ENCODE measurements around the gene NR1D2.

NR1D2 gene

DNA sequence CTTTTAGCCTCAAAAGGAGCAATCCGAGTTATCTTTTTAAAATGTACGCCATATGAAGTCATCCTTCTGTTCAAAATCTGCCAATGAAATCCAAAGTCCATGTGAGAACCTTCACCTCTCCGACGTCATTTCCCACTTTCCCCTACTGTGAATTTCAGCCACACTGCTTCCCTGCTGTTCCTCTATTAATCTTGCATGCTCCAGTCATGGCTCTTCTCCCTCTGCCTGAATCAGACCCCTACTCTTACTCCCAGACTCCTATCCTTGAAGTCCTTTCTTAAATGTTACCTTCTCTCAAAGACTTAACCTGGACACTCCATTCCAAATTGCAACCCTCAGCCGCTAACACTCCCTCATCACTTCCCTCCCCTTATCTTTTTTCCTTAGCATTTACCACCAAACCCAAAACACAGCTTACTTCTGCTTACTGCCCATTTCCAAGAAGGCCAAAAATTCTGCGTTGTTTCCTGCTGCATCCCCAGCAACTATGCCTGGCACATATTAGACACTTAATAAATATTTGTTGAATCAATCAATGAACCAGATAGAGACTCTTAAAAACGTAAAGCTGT, 29.5 kb upstream of the NR1D2 start:
- Histone ChIP-seq H3K9me3 (ENCODE audit: control insufficient read depth, insufficient read depth, low read depth, low read length) (no peaks in the 10 kb centered on the region), H3K4me1 (ENCODE audit: control insufficient read depth, insufficient read depth, low read length) (peaks cover 7% of the 10 kb centered on the region), H3K4me3 (ENCODE audit: low read depth, low read length) (peak overlapping the region; percentile 100), H3K27ac (ENCODE audit: extremely low read depth, low read depth, low read length) (no peak overlapping the region), H3K36me3 (ENCODE audit: control insufficient read depth in 2 of 2, insufficient read depth in 1 of 2, low read length in 2 of 2) (peaks cover 6 to 39% of the 10 kb centered on the region in 2 experiments; a peak in 1 of 3 replicates)
- POLR2A ChIA-PET = interaction anchor here (1.5 to 2.1 kb wide), 3 partner anchors 25 to 713 kb away, joined by 3 to 16 read pairs (median 8); partner anchors contain the start of gene UBE2E2
- CTCF ChIA-PET = interaction anchor here (0.7 kb wide), 1 partner anchor 479 kb away, joined by 3 read pairs; no protein-coding TSS in a partner anchor
- TF ChIP-seq MZF1 (tag by site-specific recombination; IDR thresholded peaks at IDR 0.05; ENCODE audit: borderline replicate concordance) = no peak
- TF ChIP-seq, protein P1, sequence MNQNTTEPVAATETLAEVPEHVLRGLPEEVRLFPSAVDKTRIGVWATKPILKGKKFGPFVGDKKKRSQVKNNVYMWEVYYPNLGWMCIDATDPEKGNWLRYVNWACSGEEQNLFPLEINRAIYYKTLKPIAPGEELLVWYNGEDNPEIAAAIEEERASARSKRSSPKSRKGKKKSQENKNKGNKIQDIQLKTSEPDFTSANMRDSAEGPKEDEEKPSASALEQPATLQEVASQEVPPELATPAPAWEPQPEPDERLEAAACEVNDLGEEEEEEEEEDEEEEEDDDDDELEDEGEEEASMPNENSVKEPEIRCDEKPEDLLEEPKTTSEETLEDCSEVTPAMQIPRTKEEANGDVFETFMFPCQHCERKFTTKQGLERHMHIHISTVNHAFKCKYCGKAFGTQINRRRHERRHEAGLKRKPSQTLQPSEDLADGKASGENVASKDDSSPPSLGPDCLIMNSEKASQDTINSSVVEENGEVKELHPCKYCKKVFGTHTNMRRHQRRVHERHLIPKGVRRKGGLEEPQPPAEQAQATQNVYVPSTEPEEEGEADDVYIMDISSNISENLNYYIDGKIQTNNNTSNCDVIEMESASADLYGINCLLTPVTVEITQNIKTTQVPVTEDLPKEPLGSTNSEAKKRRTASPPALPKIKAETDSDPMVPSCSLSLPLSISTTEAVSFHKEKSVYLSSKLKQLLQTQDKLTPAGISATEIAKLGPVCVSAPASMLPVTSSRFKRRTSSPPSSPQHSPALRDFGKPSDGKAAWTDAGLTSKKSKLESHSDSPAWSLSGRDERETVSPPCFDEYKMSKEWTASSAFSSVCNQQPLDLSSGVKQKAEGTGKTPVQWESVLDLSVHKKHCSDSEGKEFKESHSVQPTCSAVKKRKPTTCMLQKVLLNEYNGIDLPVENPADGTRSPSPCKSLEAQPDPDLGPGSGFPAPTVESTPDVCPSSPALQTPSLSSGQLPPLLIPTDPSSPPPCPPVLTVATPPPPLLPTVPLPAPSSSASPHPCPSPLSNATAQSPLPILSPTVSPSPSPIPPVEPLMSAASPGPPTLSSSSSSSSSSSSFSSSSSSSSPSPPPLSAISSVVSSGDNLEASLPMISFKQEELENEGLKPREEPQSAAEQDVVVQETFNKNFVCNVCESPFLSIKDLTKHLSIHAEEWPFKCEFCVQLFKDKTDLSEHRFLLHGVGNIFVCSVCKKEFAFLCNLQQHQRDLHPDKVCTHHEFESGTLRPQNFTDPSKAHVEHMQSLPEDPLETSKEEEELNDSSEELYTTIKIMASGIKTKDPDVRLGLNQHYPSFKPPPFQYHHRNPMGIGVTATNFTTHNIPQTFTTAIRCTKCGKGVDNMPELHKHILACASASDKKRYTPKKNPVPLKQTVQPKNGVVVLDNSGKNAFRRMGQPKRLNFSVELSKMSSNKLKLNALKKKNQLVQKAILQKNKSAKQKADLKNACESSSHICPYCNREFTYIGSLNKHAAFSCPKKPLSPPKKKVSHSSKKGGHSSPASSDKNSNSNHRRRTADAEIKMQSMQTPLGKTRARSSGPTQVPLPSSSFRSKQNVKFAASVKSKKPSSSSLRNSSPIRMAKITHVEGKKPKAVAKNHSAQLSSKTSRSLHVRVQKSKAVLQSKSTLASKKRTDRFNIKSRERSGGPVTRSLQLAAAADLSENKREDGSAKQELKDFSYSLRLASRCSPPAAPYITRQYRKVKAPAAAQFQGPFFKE (tag by site-specific recombination; IDR thresholded peaks at IDR 0.05; ENCODE audit: borderline replicate concordance) = no peak
- TF ChIP-seq, protein P2, sequence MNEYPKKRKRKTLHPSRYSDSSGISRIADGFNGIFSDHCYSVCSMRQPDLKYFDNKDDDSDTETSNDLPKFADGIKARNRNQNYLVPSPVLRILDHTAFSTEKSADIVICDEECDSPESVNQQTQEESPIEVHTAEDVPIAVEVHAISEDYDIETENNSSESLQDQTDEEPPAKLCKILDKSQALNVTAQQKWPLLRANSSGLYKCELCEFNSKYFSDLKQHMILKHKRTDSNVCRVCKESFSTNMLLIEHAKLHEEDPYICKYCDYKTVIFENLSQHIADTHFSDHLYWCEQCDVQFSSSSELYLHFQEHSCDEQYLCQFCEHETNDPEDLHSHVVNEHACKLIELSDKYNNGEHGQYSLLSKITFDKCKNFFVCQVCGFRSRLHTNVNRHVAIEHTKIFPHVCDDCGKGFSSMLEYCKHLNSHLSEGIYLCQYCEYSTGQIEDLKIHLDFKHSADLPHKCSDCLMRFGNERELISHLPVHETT (tag by site-specific recombination; IDR thresholded peaks at IDR 0.05) = 0 out of 2 replicates have a peak, but pooled peaks have one; percentile 60
- TF ChIP-seq ZSCAN23 (tag by site-specific recombination; IDR thresholded peaks at IDR 0.05) = peak; percentile 67; the same call in 1 of the 2 replicates
- no peak for TF ChIP-seq ZNF132 (tag by site-specific recombination; IDR thresholded peaks at IDR 0.05; ENCODE audit: borderline replicate concordance)
- peak; percentile 99 for TF ChIP-seq ZBTB20 (tag by site-specific recombination; IDR thresholded peaks at IDR 0.05)
- TF ChIP-seq ZIC2 (tag by site-specific recombination; IDR thresholded peaks at IDR 0.05) = peak; percentile 89
- TF ChIP-seq GLIS1 (tag by site-specific recombination; IDR thresholded peaks at IDR 0.05) = peak; percentile 62
- TF ChIP-seq ZNF311 (tag by site-specific recombination; IDR thresholded peaks at IDR 0.05; ENCODE audit: borderline replicate concordance) = peak; percentile 17; the same call in 1 of the 2 replicates
- TF ChIP-seq GFI1B (tag by site-specific recombination; IDR thresholded peaks at IDR 0.05) = peak; percentile 3; the same call in 1 of the 2 replicates
- TF ChIP-seq, protein P3, sequence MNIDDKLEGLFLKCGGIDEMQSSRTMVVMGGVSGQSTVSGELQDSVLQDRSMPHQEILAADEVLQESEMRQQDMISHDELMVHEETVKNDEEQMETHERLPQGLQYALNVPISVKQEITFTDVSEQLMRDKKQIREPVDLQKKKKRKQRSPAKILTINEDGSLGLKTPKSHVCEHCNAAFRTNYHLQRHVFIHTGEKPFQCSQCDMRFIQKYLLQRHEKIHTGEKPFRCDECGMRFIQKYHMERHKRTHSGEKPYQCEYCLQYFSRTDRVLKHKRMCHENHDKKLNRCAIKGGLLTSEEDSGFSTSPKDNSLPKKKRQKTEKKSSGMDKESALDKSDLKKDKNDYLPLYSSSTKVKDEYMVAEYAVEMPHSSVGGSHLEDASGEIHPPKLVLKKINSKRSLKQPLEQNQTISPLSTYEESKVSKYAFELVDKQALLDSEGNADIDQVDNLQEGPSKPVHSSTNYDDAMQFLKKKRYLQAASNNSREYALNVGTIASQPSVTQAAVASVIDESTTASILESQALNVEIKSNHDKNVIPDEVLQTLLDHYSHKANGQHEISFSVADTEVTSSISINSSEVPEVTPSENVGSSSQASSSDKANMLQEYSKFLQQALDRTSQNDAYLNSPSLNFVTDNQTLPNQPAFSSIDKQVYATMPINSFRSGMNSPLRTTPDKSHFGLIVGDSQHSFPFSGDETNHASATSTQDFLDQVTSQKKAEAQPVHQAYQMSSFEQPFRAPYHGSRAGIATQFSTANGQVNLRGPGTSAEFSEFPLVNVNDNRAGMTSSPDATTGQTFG (tag by site-specific recombination; IDR thresholded peaks at IDR 0.05; ENCODE audit: borderline replicate concordance) = no peak
- no peak for TF ChIP-seq ZNF777 (tag by site-specific recombination; IDR thresholded peaks at IDR 0.05; ENCODE audit: borderline replicate concordance)
- peak; percentile 76 for TF ChIP-seq ZBTB48 (tag by site-specific recombination; IDR thresholded peaks at IDR 0.05)
- peak; percentile 83 for TF ChIP-seq ZEB2 (tag by site-specific recombination; IDR thresholded peaks at IDR 0.05)
- peak; percentile 43; the same call in 1 of the 2 replicates for TF ChIP-seq KLF16 (tag by site-specific recombination; IDR thresholded peaks at IDR 0.05)
- TF ChIP-seq, protein P4, sequence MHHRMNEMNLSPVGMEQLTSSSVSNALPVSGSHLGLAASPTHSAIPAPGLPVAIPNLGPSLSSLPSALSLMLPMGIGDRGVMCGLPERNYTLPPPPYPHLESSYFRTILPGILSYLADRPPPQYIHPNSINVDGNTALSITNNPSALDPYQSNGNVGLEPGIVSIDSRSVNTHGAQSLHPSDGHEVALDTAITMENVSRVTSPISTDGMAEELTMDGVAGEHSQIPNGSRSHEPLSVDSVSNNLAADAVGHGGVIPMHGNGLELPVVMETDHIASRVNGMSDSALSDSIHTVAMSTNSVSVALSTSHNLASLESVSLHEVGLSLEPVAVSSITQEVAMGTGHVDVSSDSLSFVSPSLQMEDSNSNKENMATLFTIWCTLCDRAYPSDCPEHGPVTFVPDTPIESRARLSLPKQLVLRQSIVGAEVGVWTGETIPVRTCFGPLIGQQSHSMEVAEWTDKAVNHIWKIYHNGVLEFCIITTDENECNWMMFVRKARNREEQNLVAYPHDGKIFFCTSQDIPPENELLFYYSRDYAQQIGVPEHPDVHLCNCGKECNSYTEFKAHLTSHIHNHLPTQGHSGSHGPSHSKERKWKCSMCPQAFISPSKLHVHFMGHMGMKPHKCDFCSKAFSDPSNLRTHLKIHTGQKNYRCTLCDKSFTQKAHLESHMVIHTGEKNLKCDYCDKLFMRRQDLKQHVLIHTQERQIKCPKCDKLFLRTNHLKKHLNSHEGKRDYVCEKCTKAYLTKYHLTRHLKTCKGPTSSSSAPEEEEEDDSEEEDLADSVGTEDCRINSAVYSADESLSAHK (tag by site-specific recombination; IDR thresholded peaks at IDR 0.05) = 0 out of 2 replicates have a peak, but pooled peaks have one; percentile 10
- TF ChIP-seq ZNF2 (tag by site-specific recombination; IDR thresholded peaks at IDR 0.05) = peak; percentile 91
- peak; percentile 50; the same call in 1 of the 2 replicates for TF ChIP-seq YY1 (tag by site-specific recombination; IDR thresholded peaks at IDR 0.05)
- peak; percentile 16; the same call in 1 of the 2 replicates for TF ChIP-seq ZNF24 (tag by site-specific recombination; IDR thresholded peaks at IDR 0.05)
- TF ChIP-seq ZNF394 (tag by site-specific recombination; IDR thresholded peaks at IDR 0.05; ENCODE audit: borderline replicate concordance) = peak; percentile 57; the same call in 1 of the 2 replicates
- TF ChIP-seq ZNF202 (tag by site-specific recombination; IDR thresholded peaks at IDR 0.05; ENCODE audit: borderline replicate concordance) = no peak
- peak; percentile 72; the same call in 1 of the 2 replicates for TF ChIP-seq ZNF10 (tag by site-specific recombination; IDR thresholded peaks at IDR 0.05)

All from HEK293 (cell line).